CD4-positive, alpha-beta T cell (primary cell): ENCODE results near the gene SPACA4. TPM values are rescaled to one million over a fixed set of nuclear protein-coding genes. Genes with fewer than 3 reads are reported as not detected.

Source experiments
- ATAC-seq: fragments of 200-7000 bp; cut with Tn5 transposase; one replicate; pipeline ENCODE4 v1.10.0; 2022; ENCODE audit warnings: mild to moderate bottlenecking; ENCODE audit not compliant: poor library complexity
- CTCF ChIA-PET: fragments of 350-600 bp; sonication (Branson Sonifier 250); formaldehyde crosslinking; loops from one replicate; lab custom pipeline; 2021; ENCODE audit warnings: antibody characterized with exemption, inconsistent platforms; lab: Charles Lee
- POLR2A ChIA-PET: fragments of 350-600 bp; sonication (Branson Sonifier 250); formaldehyde crosslinking; loops from one replicate; lab custom pipeline; 2021; ENCODE audit warnings: antibody characterized with exemption, inconsistent platforms; lab: Charles Lee
- DNase-seq, 14 experiments: peaks; one replicate each; pipeline ENCODE4 v3.0.0-alpha.2; 2013 to 2020; ENCODE audit warnings: mixed read lengths in 2 of 14
- H3K27ac ChIP-seq, 2 donors: one replicate each; pipeline versions ENCODE4 v1.5.1 to v1.7.0; 2013; ENCODE audit warnings: low read length in 2 of 2, low read depth in 1 of 2, mild to moderate bottlenecking in 1 of 2
- H3K27me3 ChIP-seq, 2 experiments: 1 replicate in 1 of 2; 2 replicates in 1 of 2; pipeline versions ENCODE4 v1.6.1 to v1.7.0; 2013; ENCODE audit warnings: low read length in 2 of 2, control low read depth in 1 of 2, mild to moderate bottlenecking in 1 of 2, moderate library complexity in 1 of 2; ENCODE audit not compliant: insufficient read depth in 2 of 2, control insufficient read depth in 1 of 2
- H3K36me3 ChIP-seq: one replicate; pipeline ENCODE4 v1.6.1; 2013; ENCODE audit warnings: low read length, control low read depth; ENCODE audit not compliant: insufficient read depth
- H3K4me1 ChIP-seq: one replicate; pipeline ENCODE4 v1.6.1; 2013; ENCODE audit warnings: low read length, control low read depth; ENCODE audit not compliant: insufficient read depth
- H3K4me3 ChIP-seq: one replicate; pipeline ENCODE4 v1.5.1; 2013; ENCODE audit warnings: mild to moderate bottlenecking, low read length, moderate library complexity
- H3K9me3 ChIP-seq, 2 experiments: 1 replicate in 1 of 2; 2 replicates in 1 of 2; pipeline versions ENCODE4 v1.6.1 to v1.7.0; 2013; ENCODE audit warnings: low read length in 2 of 2, mild to moderate bottlenecking in 2 of 2, control low read depth in 1 of 2, moderate library complexity in 1 of 2; ENCODE audit not compliant: control insufficient read depth in 1 of 2, insufficient read depth in 1 of 2
- H3K27ac Mint-ChIP-seq: one replicate; pipeline ENCODE4 v1.8.0; 2020; ENCODE audit warnings: mixed read lengths
- H3K27me3 Mint-ChIP-seq: one replicate; pipeline ENCODE4 v1.8.0; 2021; ENCODE audit warnings: mixed read lengths
- H3K36me3 Mint-ChIP-seq: one replicate; pipeline ENCODE4 v1.8.0; 2021; ENCODE audit warnings: low read depth, mixed read lengths
- H3K4me1 Mint-ChIP-seq: one replicate; pipeline ENCODE4 v1.8.0; 2021; ENCODE audit warnings: low read depth, mixed read lengths
- H3K4me3 Mint-ChIP-seq: one replicate; pipeline ENCODE4 v1.8.0; 2020; ENCODE audit warnings: mild to moderate bottlenecking, mixed read lengths
- H3K9me3 Mint-ChIP-seq: one replicate; pipeline ENCODE4 v1.8.0; 2020; ENCODE audit warnings: mixed read lengths
- intact Hi-C, 2 experiments: fragments of 100-400 bp; cut with DNase I in 1 of 2; cut with micrococcal nuclease in 1 of 2; formaldehyde crosslinking; loops; one replicate each; pipeline versions ENCODE4 v1.15.1 to v1.9.0; 2023 to 2025; cut with DNase I, micrococcal nuclease
- total RNA-seq, 174 experiments: library from RNA in 2 of 174; stranded (reverse) in 2 of 174; gene quantifications; one replicate each; pipeline ENCODE4 v1.2.3 and lab custom pipeline; 2021 to 2026
- TF ChIP-seq, protein P1 (sequence below): fragments of 200-600 bp; IDR thresholded peaks from one replicate; pipeline ENCODE4 v1.8.0; 2022; ENCODE audit warnings: antibody characterized with exemption, mild to moderate bottlenecking

Gene SPACA4
- total RNA-seq, 2 experiments from 2014 or later: not detected

DNA sequence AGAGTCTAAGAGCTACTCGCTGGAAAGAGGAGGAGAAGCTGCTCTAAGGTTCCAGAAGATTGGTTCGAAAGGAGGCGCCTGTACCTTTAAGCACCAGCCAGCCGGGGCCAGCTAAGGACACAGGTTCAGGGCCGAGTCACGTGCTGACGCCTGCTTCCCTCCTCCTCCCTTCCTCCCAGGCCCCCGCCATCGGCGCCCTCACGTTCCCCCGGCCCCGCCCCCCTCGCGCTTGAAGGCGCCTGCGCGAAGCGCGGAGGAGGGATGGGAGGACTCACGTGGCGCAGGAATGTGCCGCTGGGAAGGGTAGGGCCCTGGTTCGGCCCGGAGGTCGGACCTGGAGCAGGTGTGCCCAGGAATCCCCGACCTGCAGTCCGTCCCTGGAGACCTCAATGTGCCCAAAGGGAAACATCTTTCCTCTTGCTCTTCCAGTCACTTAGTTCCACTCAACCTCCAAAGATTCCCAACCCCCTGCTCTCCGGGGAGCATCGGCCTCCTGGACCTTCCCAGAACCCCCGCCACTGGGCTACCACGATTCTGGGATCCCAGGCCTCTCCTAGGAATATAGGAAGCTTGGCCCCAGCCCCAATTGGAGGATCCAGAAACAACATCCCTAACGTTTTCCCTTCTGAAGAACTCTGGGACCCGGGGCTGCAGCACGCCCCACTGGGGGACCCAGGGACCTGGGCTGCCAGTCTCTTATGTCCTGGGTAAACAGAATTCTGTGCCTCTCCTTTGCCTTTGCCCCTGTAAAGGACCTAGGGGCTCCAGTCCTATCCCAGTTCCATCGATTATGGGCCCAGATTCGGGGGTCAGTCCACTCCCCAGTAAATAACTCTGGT, 28.1 kb downstream of the SPACA4 start:
- DNase-seq (peak; percentile 82 to 96 (median 91)), ATAC-seq (peak; percentile 11)
- Mint-ChIP-seq H3K4me1 (peaks cover 61% of the 10 kb centered on the region), H3K27me3 (no peaks in the 10 kb centered on the region), H3K4me3 (peak overlapping the region; percentile 90), H3K36me3 (peaks cover 59% of the 10 kb centered on the region), H3K27ac (peak overlapping the region; percentile 95), H3K9me3 (no peaks in the 10 kb centered on the region)
- ChIA-PET CTCF (interaction anchor here (0.7 to 1.2 kb wide), 2 partner anchors 15 to 337 kb away, joined by 3 to 4 read pairs; partner anchors contain the start of genes RPL18 and SPHK2), POLR2A (interaction anchor here (0.5 to 3.7 kb wide), 15 partner anchors 8 to 926 kb away, joined by 3 to 45 read pairs (median 3); partner anchors contain the start of genes CA11, GYS1, RPL18 and RUVBL2)
- Histone ChIP-seq H3K9me3 (no peaks in the 10 kb centered on the region), H3K36me3 (peaks cover 41% of the 10 kb centered on the region), H3K4me1 (peaks cover 67% of the 10 kb centered on the region), H3K27ac (peak overlapping the region; percentile 78 to 94), H3K27me3 (no peaks in the 10 kb centered on the region), H3K4me3 (peak overlapping the region; percentile 71)
- intact Hi-C loops: loop anchor here (1.0 to 10.0 kb wide), 7 partner anchors 10 to 1240 kb away; partner anchors contain the start of genes AKT1S1 (in 1 of the 2), C19orf73 (in 1 of the 2), PPFIA3 (in 1 of the 2) and RPL18 (in 1 of the 2)
- TF ChIP-seq, protein P1, sequence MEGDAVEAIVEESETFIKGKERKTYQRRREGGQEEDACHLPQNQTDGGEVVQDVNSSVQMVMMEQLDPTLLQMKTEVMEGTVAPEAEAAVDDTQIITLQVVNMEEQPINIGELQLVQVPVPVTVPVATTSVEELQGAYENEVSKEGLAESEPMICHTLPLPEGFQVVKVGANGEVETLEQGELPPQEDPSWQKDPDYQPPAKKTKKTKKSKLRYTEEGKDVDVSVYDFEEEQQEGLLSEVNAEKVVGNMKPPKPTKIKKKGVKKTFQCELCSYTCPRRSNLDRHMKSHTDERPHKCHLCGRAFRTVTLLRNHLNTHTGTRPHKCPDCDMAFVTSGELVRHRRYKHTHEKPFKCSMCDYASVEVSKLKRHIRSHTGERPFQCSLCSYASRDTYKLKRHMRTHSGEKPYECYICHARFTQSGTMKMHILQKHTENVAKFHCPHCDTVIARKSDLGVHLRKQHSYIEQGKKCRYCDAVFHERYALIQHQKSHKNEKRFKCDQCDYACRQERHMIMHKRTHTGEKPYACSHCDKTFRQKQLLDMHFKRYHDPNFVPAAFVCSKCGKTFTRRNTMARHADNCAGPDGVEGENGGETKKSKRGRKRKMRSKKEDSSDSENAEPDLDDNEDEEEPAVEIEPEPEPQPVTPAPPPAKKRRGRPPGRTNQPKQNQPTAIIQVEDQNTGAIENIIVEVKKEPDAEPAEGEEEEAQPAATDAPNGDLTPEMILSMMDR: no peak

DNA sequence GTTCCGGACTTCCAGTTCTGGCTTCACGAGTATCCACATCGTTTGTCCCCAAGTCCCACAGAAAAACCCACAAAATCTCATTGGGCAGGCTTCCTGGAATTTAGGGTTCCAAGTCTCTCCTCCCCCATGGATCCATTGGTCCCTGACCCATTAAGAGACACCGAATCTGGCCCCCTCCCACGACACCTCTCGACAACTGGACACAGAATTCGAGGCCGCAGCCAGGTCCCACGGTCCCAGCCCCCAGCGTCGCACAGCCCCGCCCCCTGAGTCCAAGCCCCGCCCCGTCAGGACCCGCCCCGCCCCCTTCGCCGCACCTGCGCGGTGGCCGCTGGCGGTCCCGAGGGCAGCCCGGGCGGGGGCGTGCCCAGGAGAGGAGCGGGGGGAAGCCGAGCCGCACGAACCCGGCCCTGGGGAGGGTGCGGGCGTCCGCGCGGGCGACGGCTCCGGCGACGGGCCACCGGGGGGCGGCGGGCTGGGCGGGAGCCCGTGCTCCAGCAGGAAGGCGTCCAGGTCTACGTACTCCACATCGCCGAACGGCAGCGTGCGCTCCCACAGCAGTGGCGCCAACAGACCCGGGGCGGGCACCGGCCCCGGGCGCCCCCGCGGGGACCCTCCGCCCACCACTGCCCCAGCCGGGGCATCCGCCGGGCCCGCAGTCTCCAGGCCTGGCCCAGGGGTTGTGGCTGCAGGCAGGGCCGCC, 28.9 kb downstream of the SPACA4 start:
- H3K4me1 ChIP-seq: peaks cover 70% of the 10 kb centered on the region
- TF ChIP-seq, protein P1: no peak
- Mint-ChIP-seq H3K4me1 (peaks cover 61% of the 10 kb centered on the region), H3K4me3 (peak overlapping the region; percentile 94), H3K36me3 (peaks cover 51% of the 10 kb centered on the region), H3K27me3 (no peaks in the 10 kb centered on the region), H3K9me3 (no peaks in the 10 kb centered on the region), H3K27ac (peak overlapping the region; percentile 97)
- H3K9me3 ChIP-seq: no peaks in the 10 kb centered on the region
- H3K27ac ChIP-seq: peak overlapping the region; percentile 78 to 94
- H3K4me3 ChIP-seq: peak overlapping the region; percentile 71
- no peaks in the 10 kb centered on the region for H3K27me3 ChIP-seq
- ATAC-seq (peak; percentile 8), DNase-seq (peak; percentile 58 to 88 (median 73))
- intact Hi-C loops: loop anchor here (2.0 to 10.0 kb wide), 5 partner anchors 42 to 1239 kb away; partner anchors contain the start of genes AKT1S1 (in 1 of the 2), C19orf73 (in 1 of the 2), PPFIA3 (in 1 of the 2) and TBC1D17 (in 1 of the 2)
- peaks cover 33% of the 10 kb centered on the region for H3K36me3 ChIP-seq
- ChIA-PET POLR2A (interaction anchor here (1.6 to 3.7 kb wide), 7 partner anchors 10 to 303 kb away, joined by 3 to 45 read pairs (median 38); partner anchors contain the start of genes CA11, RPL18 and SPHK2), CTCF (no interaction called here)
